Tibial artery (tissue), 4 donors: ENCODE results near the gene ZSCAN5B.

ENCODE experiments used
- DNase-seq, 2 donors: peaks; one replicate each; pipeline ENCODE4 v3.0.0-alpha.2; 2019
- H3K27ac ChIP-seq, 2 donors: fragments of 200-600 bp; sonication (generic) in 1 of 2; 1 replicate in 1 of 2; 2 replicates in 1 of 2; pipeline ENCODE4 v1.5.1; 2018 to 2019; ENCODE audit warnings: mild to moderate bottlenecking in 1 of 2
- H3K27me3 ChIP-seq, 2 donors: fragments of 200-600 bp; sonication (generic) in 1 of 2; one replicate each; pipeline versions ENCODE4 v1.5.1 to v1.6.0; 2016 to 2019
- H3K36me3 ChIP-seq, 3 donors: fragments of 200-600 bp; sonication (generic) in 2 of 3; one replicate each; pipeline ENCODE4 v1.5.1; 2016 to 2019; ENCODE audit warnings: mild to moderate bottlenecking in 2 of 3
- H3K4me1 ChIP-seq, 4 donors: fragments of 200-600 bp; sonication (generic) in 2 of 4; 1 replicate in 3 of 4; 2 replicates in 1 of 4; pipeline ENCODE4 v1.5.1; 2016 to 2019
- H3K4me3 ChIP-seq, 2 donors: fragments of 200-600 bp; sonication (generic) in 1 of 2; 1 replicate in 1 of 2; 2 replicates in 1 of 2; pipeline ENCODE4 v1.5.1; 2018 to 2019; ENCODE audit warnings: mild to moderate bottlenecking in 2 of 2
- H3K9me3 ChIP-seq, 3 donors: fragments of 200-600 bp; sonication (generic) in 1 of 3; one replicate each; pipeline ENCODE4 v1.5.1; 2016 to 2019
- CTCF ChIP-seq, 2 experiments: fragments of 200-600 bp in 1 of 2; fragments of 450-650 bp in 1 of 2; IDR thresholded peaks; one replicate each; pipeline ENCODE4 v1.5.1; 2017 to 2019; ENCODE audit warnings: antibody characterized with exemption in 2 of 2, mild to moderate bottlenecking in 1 of 2, moderate library complexity in 1 of 2
- intact Hi-C: fragments of 100-400 bp; cut with DNase I; formaldehyde crosslinking; loops from one replicate; pipeline ENCODE4 v1.15.0; 2023; ENCODE audit warnings: low total_unique reads

Gene ZSCAN5B

DNA sequence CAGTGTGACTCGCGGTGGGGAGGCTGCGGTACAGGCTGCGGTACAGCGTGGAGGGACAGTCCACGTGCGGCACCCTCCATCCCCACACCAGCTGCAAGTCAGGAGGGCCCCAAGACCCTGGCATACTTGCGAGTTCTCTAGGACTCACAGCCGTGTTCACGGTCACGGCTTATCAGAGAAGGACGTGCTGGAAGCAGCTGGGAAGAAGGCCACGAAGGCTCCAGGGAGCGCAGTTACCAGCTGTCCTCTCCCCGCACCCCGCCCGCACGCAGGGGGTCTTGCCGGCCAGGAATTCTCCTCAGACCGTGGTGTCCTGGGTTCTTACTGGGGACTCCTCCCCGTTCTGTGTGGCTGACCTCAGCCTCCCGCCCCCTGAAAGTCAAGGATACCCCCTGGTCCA is 50.3 kb downstream of the ZSCAN5B start:
- no peak overlapping the region for H3K27ac ChIP-seq
- H3K4me1 ChIP-seq, result peaks cover 0 to 16% (median 5%) of the 10 kb centered on the region in 4 donors
- H3K27me3 ChIP-seq, result no peaks in the 10 kb centered on the region
- no peaks in the 10 kb centered on the region for H3K9me3 ChIP-seq
- peaks cover 16 to 48% (median 36%) of the 10 kb centered on the region in 3 donors for H3K36me3 ChIP-seq
- no peak overlapping the region for H3K4me3 ChIP-seq
- intact Hi-C loops, result no loop called here
- no peak for TF ChIP-seq CTCF (IDR thresholded peaks at IDR 0.05)
- no peak for DNase-seq

DNA sequence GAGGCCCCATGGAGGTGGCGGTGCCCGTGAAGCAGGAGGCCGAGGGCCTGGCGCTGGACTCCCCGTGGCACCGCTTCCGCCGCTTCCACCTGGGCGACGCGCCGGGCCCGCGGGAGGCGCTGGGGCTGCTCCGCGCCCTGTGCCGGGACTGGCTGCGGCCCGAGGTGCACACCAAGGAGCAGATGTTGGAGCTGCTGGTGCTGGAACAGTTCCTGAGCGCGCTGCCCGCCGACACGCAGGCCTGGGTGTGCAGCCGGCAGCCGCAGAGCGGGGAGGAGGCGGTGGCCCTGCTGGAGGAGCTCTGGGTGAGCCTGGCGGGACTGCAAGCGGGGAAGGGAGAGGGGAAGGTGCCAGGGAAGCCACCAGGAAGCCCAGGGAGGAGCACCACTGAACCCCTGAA is 50.7 kb downstream of the ZSCAN5B start:
- TF ChIP-seq CTCF (IDR thresholded peaks at IDR 0.05), result no peak
- no peak overlapping the region for H3K4me3 ChIP-seq
- intact Hi-C loops, result no loop called here
- no peaks in the 10 kb centered on the region for H3K9me3 ChIP-seq
- no peak for DNase-seq
- no peaks in the 10 kb centered on the region for H3K27me3 ChIP-seq
- H3K4me1 ChIP-seq, result peaks cover 0 to 20% (median 9%) of the 10 kb centered on the region in 4 donors
- no peak overlapping the region for H3K27ac ChIP-seq
- H3K36me3 ChIP-seq, result peaks cover 16 to 48% (median 36%) of the 10 kb centered on the region in 3 donors

- Histone ChIP-seq H3K27me3 (no peaks in the 10 kb centered on the region), H3K9me3 (no peaks in the 10 kb centered on the region), H3K4me3 (no peak overlapping the region), H3K27ac (no peak overlapping the region), H3K36me3 (peaks cover 16 to 48% (median 36%) of the 10 kb centered on the region in 3 donors), H3K4me1 (peaks cover 0 to 24% (median 12%) of the 10 kb centered on the region in 4 donors)
- DNase-seq, result no peak
- intact Hi-C loops, result no loop called here
- no peak for TF ChIP-seq CTCF (IDR thresholded peaks at IDR 0.05)
Measured at GRCh38 chr19:56145698-56146097, 51.9 kb downstream of the ZSCAN5B start.

GRCh38 chr19:56144831-56145230 is 52.8 kb downstream of the ZSCAN5B start:
- no peak overlapping the region for H3K27ac ChIP-seq
- H3K27me3 ChIP-seq, result no peaks in the 10 kb centered on the region
- H3K4me3 ChIP-seq, result no peak overlapping the region
- H3K36me3 ChIP-seq, result peaks cover 16 to 43% (median 31%) of the 10 kb centered on the region in 3 donors
- H3K9me3 ChIP-seq, result no peaks in the 10 kb centered on the region
- no peak for TF ChIP-seq CTCF (IDR thresholded peaks at IDR 0.05)
- intact Hi-C loops, result no loop called here
- no peak for DNase-seq
- H3K4me1 ChIP-seq, result peaks cover 0 to 29% (median 17%) of the 10 kb centered on the region in 4 donors

DNA sequence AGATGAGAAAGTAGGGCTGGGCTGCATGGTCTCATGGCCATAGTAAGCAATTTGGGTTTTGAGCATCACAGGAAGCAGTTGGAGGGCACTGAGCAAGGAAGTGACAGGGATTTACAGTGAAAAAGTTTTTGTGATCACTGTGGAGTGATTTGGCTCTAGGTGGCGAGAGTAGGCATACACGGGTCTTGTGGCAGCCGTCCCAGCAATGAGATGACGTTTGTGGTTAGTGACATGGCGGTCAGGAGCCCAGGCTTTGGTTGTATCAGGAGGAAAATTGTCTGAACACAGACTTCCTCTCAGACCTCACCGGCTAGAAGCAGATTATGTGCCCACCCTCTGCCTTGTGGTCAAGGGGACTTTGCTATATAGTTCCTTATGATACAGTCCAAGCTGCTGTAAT is 53.2 kb downstream of the ZSCAN5B start:
- H3K36me3 ChIP-seq, result peaks cover 16 to 39% (median 27%) of the 10 kb centered on the region in 3 donors
- H3K9me3 ChIP-seq, result no peaks in the 10 kb centered on the region
- no peak overlapping the region for H3K27ac ChIP-seq
- no peak for DNase-seq
- intact Hi-C loops, result no loop called here
- no peaks in the 10 kb centered on the region for H3K27me3 ChIP-seq
- peaks cover 0 to 30% (median 18%) of the 10 kb centered on the region in 4 donors for H3K4me1 ChIP-seq
- no peak for TF ChIP-seq CTCF (IDR thresholded peaks at IDR 0.05)
- H3K4me3 ChIP-seq, result no peak overlapping the region
